Kidney (tissue), 14 donors: ENCODE measurements around the gene IL17B. TPM values are rescaled to one million over a fixed set of nuclear protein-coding genes. Genes with fewer than 3 reads are reported as not detected.

Source experiments
- DNase-seq, 5 donors: peaks; one replicate each; pipeline ENCODE4 v3.0.0-alpha.2; 2013 to 2020
- FAIRE-seq: peaks from 2 replicates; lab custom pipeline; 2012; peaks lifted over from hg19 to GRCh38; lab: Jason Lieb, UNC
- H3K27ac ChIP-seq, 2 donors: one replicate each; pipeline ENCODE4 v1.7.0; 2013; ENCODE audit warnings: low read depth in 2 of 2, low read length in 2 of 2, inconsistent platforms in 1 of 2
- H3K27me3 ChIP-seq: one replicate; pipeline ENCODE4 v1.7.1; 2013; ENCODE audit warnings: low read length, inconsistent platforms; ENCODE audit not compliant: control insufficient read depth, insufficient read depth
- H3K36me3 ChIP-seq, 3 donors: one replicate each; pipeline versions ENCODE4 v1.7.0 to v1.7.1; 2013; ENCODE audit warnings: low read length in 3 of 3, control low read depth in 1 of 3, inconsistent platforms in 1 of 3; ENCODE audit not compliant: insufficient read depth in 3 of 3, control insufficient read depth in 2 of 3
- H3K4me1 ChIP-seq, 3 donors: one replicate each; pipeline versions ENCODE4 v1.7.0 to v1.7.1; 2013; ENCODE audit warnings: low read length in 3 of 3, inconsistent platforms in 1 of 3, low read depth in 1 of 3; ENCODE audit not compliant: control insufficient read depth in 2 of 3, insufficient read depth in 2 of 3
- H3K4me3 ChIP-seq, 3 donors: one replicate each; pipeline versions ENCODE4 v1.7.0 to v1.8.1; 2013; ENCODE audit warnings: low read length in 3 of 3, control low read depth in 1 of 3, inconsistent platforms in 1 of 3
- H3K9ac ChIP-seq, 3 donors: one replicate each; pipeline versions ENCODE4 v1.7.0 to v1.7.1; 2013; ENCODE audit warnings: low read length in 3 of 3, control low read depth in 1 of 3, inconsistent platforms in 1 of 3
- H3K9me3 ChIP-seq, 3 donors: one replicate each; pipeline versions ENCODE4 v1.7.0 to v1.7.1; 2013; ENCODE audit warnings: low read length in 3 of 3, control low read depth in 1 of 3, inconsistent platforms in 1 of 3; ENCODE audit not compliant: control insufficient read depth in 2 of 3, insufficient read depth in 1 of 3
- intact Hi-C: fragments of 100-400 bp; cut with DNase I; formaldehyde crosslinking; loops from one replicate; pipeline ENCODE4 v1.11.1; 2022
- polyA plus RNA-seq: library from polyadenylated mRNA; stranded (reverse); fragments of 350-450 nt; fragmentation: Illumina TruSeq; extraction: RNeasy Lipid Tissue Mini Kit (QIAGEN cat#74804); gene quantifications from one replicate; pipeline ENCODE4 v1.2.3, GENCODE V29; 2014; ENCODE audit warnings: low read depth, low replicate concordance; ENCODE audit not compliant: insufficient read depth
- total RNA-seq: library from RNA; stranded (reverse); fragmentation: NEBNext Ultra II Directional; extraction: Animal tissue kit (Norgen Biotek cat#: 25700); gene quantifications from one replicate; pipeline ENCODE4 v1.2.1, GENCODE V29; 2021
- TF ChIP-seq, protein P1 (sequence below): IDR thresholded peaks from 3 replicates; pipeline ENCODE4 v1.5.1; 2012; ENCODE audit warnings: mild to moderate bottlenecking, moderate library complexity, borderline replicate concordance; ENCODE audit not compliant: insufficient read depth; ENCODE audit errors: extremely low read depth
- donor health status: control.
- donor health status: control.
- donor health status: control.
- donor health status: control.
- donor health status: control.
- donor health status: DM: yes; HTN: yes; CAD: no.
- donor health status: Normal renal cell carcinoma (clear cell type).

Gene IL17B
- total and polyA plus RNA-seq, 2 donors from 2014 or later = 1.4 to 4.7 TPM

DNA sequence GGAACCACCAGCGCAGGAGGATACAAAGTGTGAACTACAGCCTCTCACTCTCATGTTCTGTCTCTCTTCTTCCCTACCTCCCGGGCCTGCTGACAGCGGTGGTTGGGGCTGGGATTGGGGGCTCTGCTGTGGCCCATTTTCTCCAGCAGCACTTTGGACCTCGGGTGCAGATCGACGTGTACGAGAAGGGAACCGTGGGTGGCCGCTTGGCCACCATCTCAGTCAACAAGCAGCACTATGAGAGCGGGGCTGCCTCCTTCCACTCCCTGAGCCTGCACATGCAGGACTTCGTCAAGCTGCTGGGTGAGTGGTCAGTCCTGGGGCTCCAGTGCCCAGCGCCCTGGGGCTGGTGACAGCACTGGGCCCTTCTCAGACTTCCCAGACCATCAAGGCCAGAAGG lies 16.6 kb downstream of the IL17B start:
- no peak for FAIRE-seq
- H3K4me1 ChIP-seq = peaks cover 0 to 8% (median 0%) of the 10 kb centered on the region in 3 donors
- DNase-seq = no peak
- no peak overlapping the region for H3K4me3 ChIP-seq
- H3K36me3 ChIP-seq = no peaks in the 10 kb centered on the region
- intact Hi-C loops = loop anchor here (10.0 kb wide), 1 partner anchor 202 kb away; no protein-coding TSS in a partner anchor
- H3K27ac ChIP-seq = no peak overlapping the region
- TF ChIP-seq, protein P1, sequence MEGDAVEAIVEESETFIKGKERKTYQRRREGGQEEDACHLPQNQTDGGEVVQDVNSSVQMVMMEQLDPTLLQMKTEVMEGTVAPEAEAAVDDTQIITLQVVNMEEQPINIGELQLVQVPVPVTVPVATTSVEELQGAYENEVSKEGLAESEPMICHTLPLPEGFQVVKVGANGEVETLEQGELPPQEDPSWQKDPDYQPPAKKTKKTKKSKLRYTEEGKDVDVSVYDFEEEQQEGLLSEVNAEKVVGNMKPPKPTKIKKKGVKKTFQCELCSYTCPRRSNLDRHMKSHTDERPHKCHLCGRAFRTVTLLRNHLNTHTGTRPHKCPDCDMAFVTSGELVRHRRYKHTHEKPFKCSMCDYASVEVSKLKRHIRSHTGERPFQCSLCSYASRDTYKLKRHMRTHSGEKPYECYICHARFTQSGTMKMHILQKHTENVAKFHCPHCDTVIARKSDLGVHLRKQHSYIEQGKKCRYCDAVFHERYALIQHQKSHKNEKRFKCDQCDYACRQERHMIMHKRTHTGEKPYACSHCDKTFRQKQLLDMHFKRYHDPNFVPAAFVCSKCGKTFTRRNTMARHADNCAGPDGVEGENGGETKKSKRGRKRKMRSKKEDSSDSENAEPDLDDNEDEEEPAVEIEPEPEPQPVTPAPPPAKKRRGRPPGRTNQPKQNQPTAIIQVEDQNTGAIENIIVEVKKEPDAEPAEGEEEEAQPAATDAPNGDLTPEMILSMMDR = no peak
- H3K27me3 ChIP-seq = no peaks in the 10 kb centered on the region
- no peak overlapping the region for H3K9ac ChIP-seq
- H3K9me3 ChIP-seq = no peaks in the 10 kb centered on the region

DNA sequence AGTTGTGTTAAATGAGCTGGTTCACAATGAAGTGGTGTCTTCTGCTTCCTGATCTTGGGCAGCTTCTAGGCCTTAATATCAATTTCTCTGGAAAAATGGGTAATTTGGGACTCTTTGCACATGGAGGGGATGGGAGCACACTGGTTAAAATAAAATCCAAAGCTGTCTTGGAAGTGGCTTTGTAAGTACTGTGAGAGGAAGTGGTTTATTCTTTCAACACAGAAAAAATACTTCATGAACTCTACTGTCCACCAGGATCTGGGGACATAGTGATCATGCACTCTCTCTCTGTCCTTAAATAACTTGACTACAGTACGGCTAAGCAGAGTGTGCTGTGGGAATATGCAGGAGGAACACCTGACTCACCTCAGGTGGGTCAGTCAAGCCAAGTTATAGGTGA lies 18.8 kb downstream of the IL17B start:
- Histone ChIP-seq H3K4me1 (peaks cover 0 to 7% (median 0%) of the 10 kb centered on the region in 3 donors), H3K9me3 (no peaks in the 10 kb centered on the region), H3K36me3 (peaks cover 0 to 2% (median 0%) of the 10 kb centered on the region in 3 donors), H3K4me3 (no peak overlapping the region), H3K27me3 (no peaks in the 10 kb centered on the region), H3K27ac (no peak overlapping the region), H3K9ac (no peak overlapping the region)
- TF ChIP-seq, protein P1 = no peak
- intact Hi-C loops = loop anchor here (10.0 kb wide), 1 partner anchor 205 kb away; no protein-coding TSS in a partner anchor
- DNase-seq (no peak), FAIRE-seq (no peak)

DNA sequence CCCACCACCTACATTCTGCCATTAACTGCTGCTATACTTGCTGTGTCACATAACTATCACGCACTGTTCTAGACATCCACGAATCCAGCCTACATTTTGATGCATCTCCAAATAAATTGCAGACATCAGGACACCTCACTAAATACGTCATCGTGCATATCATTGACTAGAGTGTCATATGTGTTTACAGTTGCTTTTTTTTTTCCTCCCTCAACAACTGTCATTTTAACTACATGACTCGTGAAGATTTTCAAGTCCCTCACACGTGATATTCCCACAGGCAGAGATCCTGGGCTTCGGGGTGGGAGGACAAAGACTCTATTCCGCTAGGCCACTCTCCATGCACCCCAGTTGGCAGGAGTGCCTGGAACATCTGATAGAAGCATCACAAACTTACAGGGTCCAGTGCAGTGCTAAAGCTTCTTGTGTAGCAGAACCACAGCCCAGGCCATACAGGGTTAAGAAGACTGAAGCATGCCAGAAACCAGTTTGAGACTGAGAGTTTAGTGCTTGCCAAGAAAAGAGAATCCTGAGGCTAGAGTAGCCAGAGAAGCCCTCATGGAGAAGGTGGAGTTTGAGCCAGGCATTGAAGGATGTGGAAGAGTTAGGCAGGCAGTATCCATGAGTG lies 20.1 kb downstream of the IL17B start:
- no peaks in the 10 kb centered on the region for H3K27me3 ChIP-seq
- intact Hi-C loops = no loop called here
- H3K36me3 ChIP-seq = peaks cover 0 to 5% (median 2%) of the 10 kb centered on the region in 3 donors
- H3K27ac ChIP-seq = no peak overlapping the region
- no peak for FAIRE-seq
- TF ChIP-seq, protein P1 = no peak
- H3K9ac ChIP-seq = no peak overlapping the region
- H3K4me3 ChIP-seq = no peak overlapping the region
- no peak for DNase-seq
- H3K4me1 ChIP-seq = peaks cover 0 to 7% (median 0%) of the 10 kb centered on the region in 3 donors
- H3K9me3 ChIP-seq = no peaks in the 10 kb centered on the region
